ENCODE data around the gene RNF208. TPM values are rescaled to one million over a fixed set of nuclear protein-coding genes. Genes with fewer than 3 reads are reported as not detected.

The RNF208 gene
- total and polyA plus RNA-seq, 10 of the 15 experiments (the other 5 are each of a cell fraction or from before 2014, with no cell fraction given): 0.06 to 10.7 (median 0.77) TPM

- TF ChIP-seq SKIL (IDR thresholded peaks at IDR 0.05; ENCODE audit: low read depth, poor library complexity, severe bottlenecking): no peak
Measured at GRCh38 chr9:137227853-137228505, 5.9 kb upstream of the RNF208 start (continued).

GRCh38 chr9:137227054-137227852 is 5.2 kb upstream of the RNF208 start, which contains the start of gene RNF224:
Gene RNF224, plus strand, starts transcription at chr9:137227502. Its CDS starts 834 bp downstream, at chr9:137228336.
- ChIA-PET POLR2A (interaction anchor here (0.6 to 1.5 kb wide), 6 partner anchors 25 to 131 kb away, joined by 3 to 6 read pairs (median 4); no protein-coding TSS in a partner anchor), RAD21 (ENCODE audit: unreplicated experiment) (interaction anchor here (0.6 to 1.9 kb wide), 11 partner anchors 29 to 181 kb away, joined by 3 to 10 read pairs (median 4); partner anchors contain the start of genes DPP7 and SSNA1), SMC1A (ENCODE audit: uncharacterized antibody, unreplicated experiment) (interaction anchor here (0.6 to 3.3 kb wide), 5 partner anchors 100 to 180 kb away, joined by 3 to 11 read pairs (median 3); partner anchors contain the start of gene DPP7), CTCF (interaction anchor here (0.6 to 6.4 kb wide), 24 partner anchors 12 to 276 kb away, joined by 3 to 52 read pairs (median 4); partner anchors contain the start of genes ANAPC2, LRRC26, SSNA1 and TUBB4B)
- no peaks in the 10 kb centered on the region for H3K9me3 ChIP-seq (replicated peaks; ENCODE audit: control insufficient read depth, insufficient read depth, low read length)
- peak; percentile 70 for ATAC-seq
- peak; percentile 89 for FAIRE-seq
- H3K4me3 ChIP-seq: no peak within 1 kb of the TSS
- H4K20me1 ChIP-seq (ENCODE audit: control insufficient read depth, insufficient read depth): no peaks in the 10 kb centered on the region
- H3K79me2 ChIP-seq (ENCODE audit: control insufficient read depth, insufficient read depth, low read length): no peaks in the 10 kb centered on the region
- no peak for DNase-seq (ENCODE audit: low read depth, low spot score)
- H3K27ac ChIP-seq (ENCODE audit: control insufficient read depth, insufficient read depth): no peak within 1 kb of the TSS
- H2AFZ ChIP-seq (ENCODE audit: control insufficient read depth, low read depth, low read length): no peak within 1 kb of the TSS
- in situ Hi-C loops (cut with MboI) (loop anchor here (5.0 kb wide), 1 partner anchor 105 kb away; no protein-coding TSS in a partner anchor), intact Hi-C loops (cut with micrococcal nuclease; ENCODE audit: unreplicated experiment) (loop anchor here (1.0 to 10.0 kb wide), 2 partner anchors 109 to 182 kb away; partner anchors contain the start of gene NPDC1)
- H3K27me3 ChIP-seq (replicated peaks in 1 of 2; ENCODE audit: control insufficient read depth in 2 of 2, insufficient read depth in 2 of 2, low read length in 1 of 2): no peaks in the 10 kb centered on the region
- peaks cover 16% of the 10 kb centered on the region for H3K4me1 ChIP-seq (ENCODE audit: control insufficient read depth, insufficient read depth, low read length)
- H3K36me3 ChIP-seq (ENCODE audit: control insufficient read depth in 2 of 2, insufficient read depth in 2 of 2, low read length in 1 of 2): no peaks in the 10 kb centered on the region
- WGBS (ENCODE audit: insufficient coverage, insufficient replicate concordance, low lambda C conversion rate, missing lambda C conversion rate): 48% methylated on average over 25 of the region's 25 CpGs
- no TSS peak for BruUV-seq (replicated peaks)
- no peak within 1 kb of the TSS for H3K4me2 ChIP-seq (ENCODE audit: control insufficient read depth, insufficient read depth)
- H3K9ac ChIP-seq (ENCODE audit: control insufficient read depth, insufficient read depth, low read length): no peak within 1 kb of the TSS
- peak; percentile 57; the same call in 1 of the 2 replicates for TF ChIP-seq DPF2 (IDR thresholded peaks at IDR 0.05)
- no peak for TF ChIP-seq ZNF24 (IDR thresholded peaks at IDR 0.05)
- TF ChIP-seq, protein P1, sequence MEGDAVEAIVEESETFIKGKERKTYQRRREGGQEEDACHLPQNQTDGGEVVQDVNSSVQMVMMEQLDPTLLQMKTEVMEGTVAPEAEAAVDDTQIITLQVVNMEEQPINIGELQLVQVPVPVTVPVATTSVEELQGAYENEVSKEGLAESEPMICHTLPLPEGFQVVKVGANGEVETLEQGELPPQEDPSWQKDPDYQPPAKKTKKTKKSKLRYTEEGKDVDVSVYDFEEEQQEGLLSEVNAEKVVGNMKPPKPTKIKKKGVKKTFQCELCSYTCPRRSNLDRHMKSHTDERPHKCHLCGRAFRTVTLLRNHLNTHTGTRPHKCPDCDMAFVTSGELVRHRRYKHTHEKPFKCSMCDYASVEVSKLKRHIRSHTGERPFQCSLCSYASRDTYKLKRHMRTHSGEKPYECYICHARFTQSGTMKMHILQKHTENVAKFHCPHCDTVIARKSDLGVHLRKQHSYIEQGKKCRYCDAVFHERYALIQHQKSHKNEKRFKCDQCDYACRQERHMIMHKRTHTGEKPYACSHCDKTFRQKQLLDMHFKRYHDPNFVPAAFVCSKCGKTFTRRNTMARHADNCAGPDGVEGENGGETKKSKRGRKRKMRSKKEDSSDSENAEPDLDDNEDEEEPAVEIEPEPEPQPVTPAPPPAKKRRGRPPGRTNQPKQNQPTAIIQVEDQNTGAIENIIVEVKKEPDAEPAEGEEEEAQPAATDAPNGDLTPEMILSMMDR (IDR thresholded peaks at IDR 0.05 in 2 of 3, conservative IDR thresholded peaks at IDR 0.05 in 1 of 3; ENCODE audit: control insufficient read depth in 2 of 3, extremely low read depth in 1 of 3, insufficient read depth in 1 of 3, low read depth in 3 of 3, low read length in 3 of 3): peak; percentile 91 to 98 (median 92); a peak in 5 of 6 replicates
- no peak for TF ChIP-seq SUPT20H (IDR thresholded peaks at IDR 0.05; ENCODE audit: borderline replicate concordance, control insufficient read depth, low read depth, low read length)
- no peak for TF ChIP-seq MXI1 (IDR thresholded peaks at IDR 0.05; ENCODE audit: low read depth, low read length)
- no peak for TF ChIP-seq ATF7 (IDR thresholded peaks at IDR 0.05; ENCODE audit: low read depth)
- TF ChIP-seq SPI1 (IDR thresholded peaks at IDR 0.05; ENCODE audit: borderline replicate concordance, insufficient read depth, low read depth, low read length): no peak
- TF ChIP-seq RBBP5 (conservative IDR thresholded peaks at IDR 0.05): no peak
- no peak for TF ChIP-seq MTA3 (IDR thresholded peaks at IDR 0.05; ENCODE audit: borderline replicate concordance, low read length)
- peak; percentile 24; the same call in 1 of the 2 replicates for TF ChIP-seq ELK1 (IDR thresholded peaks at IDR 0.05; ENCODE audit: low read depth, low read length)
- peak; percentile 67 for TF ChIP-seq LARP7 (IDR thresholded peaks at IDR 0.05)
- TF ChIP-seq SUZ12 (IDR thresholded peaks at IDR 0.05; ENCODE audit: unreplicated experiment): no peak
- 0 out of 2 replicates have a peak, but pooled peaks have one; percentile 18 for TF ChIP-seq MEF2A (IDR thresholded peaks at IDR 0.05; ENCODE audit: insufficient read depth, low read depth, low read length)
